GM10266 (cell line): ENCODE measurements around the gene ARHGEF10L.

Experiments
- DNase-seq: peaks from one replicate; pipeline ENCODE4 v3.0.0; 2012; ENCODE audit errors: extremely low spot score
- TF ChIP-seq, protein P1 (sequence below): IDR thresholded peaks from 2 replicates; pipeline ENCODE4 v1.5.1; 2012; ENCODE audit warnings: mild to moderate bottlenecking, low read depth; ENCODE audit not compliant: control insufficient read depth, insufficient read depth; ENCODE audit errors: missing control alignments

The ARHGEF10L gene

DNA sequence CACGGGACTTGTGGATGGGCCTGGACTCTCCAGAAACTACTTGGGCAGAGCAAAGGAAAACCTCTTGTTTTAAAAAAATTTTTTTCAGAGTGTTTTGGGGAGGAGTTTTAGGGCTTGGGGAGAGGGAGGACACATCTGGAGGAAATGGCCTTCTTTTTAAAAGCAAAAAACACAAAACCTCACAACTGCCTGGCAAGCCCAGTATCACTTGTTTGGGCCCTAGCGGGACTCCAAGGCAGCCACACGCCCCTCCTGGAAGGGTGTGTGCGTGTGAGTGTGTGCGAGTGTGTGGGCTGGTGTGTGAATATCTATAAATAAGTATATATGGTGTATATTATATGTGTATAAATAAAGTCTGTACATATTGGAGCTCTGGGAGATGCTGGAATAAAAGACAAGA is 158.0 kb downstream of the ARHGEF10L start:
- TF ChIP-seq, protein P1, sequence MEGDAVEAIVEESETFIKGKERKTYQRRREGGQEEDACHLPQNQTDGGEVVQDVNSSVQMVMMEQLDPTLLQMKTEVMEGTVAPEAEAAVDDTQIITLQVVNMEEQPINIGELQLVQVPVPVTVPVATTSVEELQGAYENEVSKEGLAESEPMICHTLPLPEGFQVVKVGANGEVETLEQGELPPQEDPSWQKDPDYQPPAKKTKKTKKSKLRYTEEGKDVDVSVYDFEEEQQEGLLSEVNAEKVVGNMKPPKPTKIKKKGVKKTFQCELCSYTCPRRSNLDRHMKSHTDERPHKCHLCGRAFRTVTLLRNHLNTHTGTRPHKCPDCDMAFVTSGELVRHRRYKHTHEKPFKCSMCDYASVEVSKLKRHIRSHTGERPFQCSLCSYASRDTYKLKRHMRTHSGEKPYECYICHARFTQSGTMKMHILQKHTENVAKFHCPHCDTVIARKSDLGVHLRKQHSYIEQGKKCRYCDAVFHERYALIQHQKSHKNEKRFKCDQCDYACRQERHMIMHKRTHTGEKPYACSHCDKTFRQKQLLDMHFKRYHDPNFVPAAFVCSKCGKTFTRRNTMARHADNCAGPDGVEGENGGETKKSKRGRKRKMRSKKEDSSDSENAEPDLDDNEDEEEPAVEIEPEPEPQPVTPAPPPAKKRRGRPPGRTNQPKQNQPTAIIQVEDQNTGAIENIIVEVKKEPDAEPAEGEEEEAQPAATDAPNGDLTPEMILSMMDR, result no peak

DNA sequence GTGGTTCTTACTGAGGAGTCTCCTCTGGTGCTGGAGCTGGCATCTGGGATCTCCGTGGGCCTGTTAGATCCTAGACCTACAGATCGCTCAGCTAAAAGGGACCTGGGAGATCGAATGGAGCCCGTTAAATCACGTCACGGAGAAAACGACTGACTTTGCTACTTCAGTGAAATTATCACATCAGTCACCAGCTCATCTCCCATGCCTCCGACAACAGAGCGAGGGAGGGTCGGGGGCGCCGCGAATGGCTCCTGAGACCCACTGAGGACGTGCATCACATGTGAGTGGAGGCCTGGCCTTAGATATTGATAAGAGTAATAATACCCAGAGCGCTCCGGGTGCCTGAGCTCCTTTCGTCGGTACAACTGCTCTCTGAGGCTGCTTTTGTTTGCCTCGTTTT is 160.1 kb downstream of the ARHGEF10L start:
- DNase-seq, result no peak
- TF ChIP-seq, protein P1, result no peak

More for the DNA sequence above, 158.0 kb downstream of the ARHGEF10L start:
- no peak for DNase-seq

DNA sequence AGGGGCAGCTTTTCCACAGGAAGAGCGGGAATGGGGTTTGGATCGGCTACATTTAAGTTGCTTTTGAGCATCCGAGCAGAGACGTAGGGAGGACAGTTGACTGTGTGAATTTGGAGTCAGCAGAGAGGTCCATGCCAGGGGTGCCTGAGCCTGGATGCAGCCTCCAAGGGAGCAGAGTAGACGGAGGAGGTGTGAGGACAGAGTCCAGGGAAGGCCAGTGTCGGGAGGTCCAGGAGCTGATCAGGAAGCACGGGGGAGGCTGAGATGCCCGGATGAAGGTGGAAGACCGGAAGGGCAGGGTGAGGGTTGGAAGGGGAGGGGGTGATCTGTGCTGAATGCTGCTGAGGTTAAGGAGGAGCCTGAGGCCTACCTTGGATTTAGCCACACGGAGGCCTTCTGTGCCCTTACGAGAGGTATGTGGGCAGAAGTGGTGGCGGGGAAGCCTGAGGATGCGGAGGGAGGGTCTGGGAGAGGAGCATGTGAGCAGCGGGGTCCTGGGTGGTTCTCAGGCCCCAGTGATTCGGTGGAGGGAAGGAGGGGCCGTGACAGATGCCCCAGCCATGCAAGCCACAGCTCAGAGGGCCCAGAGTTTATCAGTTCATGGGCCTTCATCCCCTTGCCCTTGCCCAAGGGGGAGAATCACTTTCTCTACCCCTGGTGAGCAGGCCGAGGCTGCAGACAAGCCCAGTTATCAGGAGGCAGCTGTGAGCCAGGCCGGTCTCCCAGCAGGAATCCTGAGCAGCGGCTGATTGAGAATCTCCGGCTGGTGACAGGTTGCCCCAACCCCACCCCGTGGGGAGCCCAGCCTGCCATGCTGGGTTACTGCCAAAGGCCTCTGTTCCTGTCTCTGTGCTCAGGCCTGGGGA is 161.7 kb downstream of the ARHGEF10L start:
- TF ChIP-seq, protein P1, result no peak
- DNase-seq, result no peak

DNA sequence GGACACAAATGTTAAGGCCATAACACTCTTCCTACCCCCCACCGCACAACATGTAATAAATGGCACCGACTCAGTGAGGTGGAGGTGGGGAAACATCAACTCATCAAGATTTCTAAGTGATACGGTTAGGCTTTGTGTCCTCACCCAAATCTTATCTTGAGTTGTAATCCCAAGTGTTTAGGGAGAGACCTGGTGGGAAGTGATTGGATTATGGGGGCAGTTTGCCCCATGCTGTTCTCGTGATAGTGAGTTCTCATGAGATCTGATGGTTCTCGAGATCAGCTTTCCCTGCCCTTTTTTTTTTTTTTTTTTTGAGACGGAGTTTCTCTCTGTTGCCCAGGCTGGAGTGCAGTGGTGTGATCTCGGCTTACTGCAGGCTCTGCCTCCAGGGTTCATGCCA is 164.7 kb downstream of the ARHGEF10L start:
- TF ChIP-seq, protein P1, result no peak
- no peak for DNase-seq

DNA sequence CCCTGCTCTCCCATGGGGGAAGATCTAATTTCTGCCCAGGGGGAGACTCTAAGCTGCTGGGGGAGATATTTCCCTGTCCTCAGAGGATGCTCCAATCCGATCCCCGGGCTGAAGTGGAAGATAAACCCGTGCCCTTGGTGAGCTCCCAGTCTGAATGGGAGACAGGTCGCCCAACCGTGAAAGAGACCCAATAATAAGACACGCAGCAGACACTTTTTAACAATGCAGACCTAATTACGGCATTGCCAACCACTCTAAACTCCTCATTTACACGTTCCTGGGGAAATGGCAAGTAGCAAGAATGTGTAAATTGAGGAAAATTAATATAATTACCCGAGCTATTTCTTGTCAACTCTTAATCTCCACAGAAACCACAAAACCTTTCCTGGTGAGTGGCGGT is 166.9 kb downstream of the ARHGEF10L start:
- no peak for DNase-seq

DNA sequence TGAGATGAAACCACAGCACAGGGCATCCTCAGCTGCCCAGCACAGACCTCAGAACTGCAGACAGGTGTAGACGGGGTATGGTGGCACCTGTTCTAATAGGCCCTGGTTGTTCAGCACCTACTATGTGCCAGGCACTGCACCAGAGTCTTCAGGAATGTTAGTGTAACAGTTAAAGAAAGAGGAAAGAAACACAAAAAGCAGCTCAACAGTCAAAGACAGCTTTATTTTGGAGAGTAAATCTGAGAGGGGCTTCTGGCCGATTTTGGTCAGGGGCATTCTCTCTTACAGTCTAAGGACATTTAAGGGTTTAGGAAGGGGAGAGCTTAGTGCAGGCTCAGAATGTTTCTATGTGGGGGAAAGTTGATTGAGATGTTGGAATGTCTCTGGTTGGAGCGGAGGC is 170.5 kb downstream of the ARHGEF10L start:
- DNase-seq, result no peak
- TF ChIP-seq, protein P1, result no peak

More for the DNA sequence above, 166.9 kb downstream of the ARHGEF10L start:
- TF ChIP-seq, protein P1, result no peak

DNA sequence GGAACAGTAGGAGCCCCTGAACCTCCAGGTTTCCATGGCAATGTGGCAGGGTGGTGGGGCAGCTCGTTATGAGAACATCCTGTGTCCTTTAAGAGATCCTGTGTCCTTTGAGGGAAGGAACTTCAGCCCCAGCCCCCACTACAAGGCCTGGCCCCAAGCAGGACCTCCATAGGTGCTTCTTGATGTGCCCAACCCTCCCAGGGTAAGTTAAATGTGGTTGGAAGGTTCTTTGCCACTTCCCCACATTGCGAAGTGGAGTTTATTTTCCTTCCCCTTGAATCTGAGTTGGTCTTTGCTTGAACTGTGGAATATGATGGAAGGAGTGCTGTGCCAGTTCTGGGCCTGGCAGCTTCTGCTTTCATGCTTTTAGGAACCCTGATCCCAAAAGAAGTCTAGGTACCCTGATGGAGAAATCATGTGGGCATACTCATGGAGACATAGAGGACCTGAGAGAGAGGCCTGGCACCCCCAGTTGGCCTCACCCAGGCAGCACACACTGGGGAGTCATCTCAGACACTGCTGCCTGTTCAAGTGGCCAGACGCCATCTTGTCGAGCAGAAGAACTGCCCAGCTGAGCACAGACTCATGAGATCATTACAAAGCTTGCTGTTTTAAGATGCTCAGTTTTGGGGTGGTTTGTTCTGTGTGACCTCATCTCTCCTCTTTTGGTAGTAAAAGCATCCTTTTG is 171.5 kb downstream of the ARHGEF10L start:
- TF ChIP-seq, protein P1, result no peak
- DNase-seq, result no peak
